ENCODE measurements around the gene EGFLAM. TPM values are rescaled to one million over a fixed set of nuclear protein-coding genes. Genes with fewer than 3 reads are reported as not detected.

EGFLAM gene
- total and polyA plus RNA-seq, 9 of the 15 experiments (the other 6 are each of a cell fraction or from before 2014, with no cell fraction given), result 0.09 to 2.5 (median 1.0) TPM

DNA sequence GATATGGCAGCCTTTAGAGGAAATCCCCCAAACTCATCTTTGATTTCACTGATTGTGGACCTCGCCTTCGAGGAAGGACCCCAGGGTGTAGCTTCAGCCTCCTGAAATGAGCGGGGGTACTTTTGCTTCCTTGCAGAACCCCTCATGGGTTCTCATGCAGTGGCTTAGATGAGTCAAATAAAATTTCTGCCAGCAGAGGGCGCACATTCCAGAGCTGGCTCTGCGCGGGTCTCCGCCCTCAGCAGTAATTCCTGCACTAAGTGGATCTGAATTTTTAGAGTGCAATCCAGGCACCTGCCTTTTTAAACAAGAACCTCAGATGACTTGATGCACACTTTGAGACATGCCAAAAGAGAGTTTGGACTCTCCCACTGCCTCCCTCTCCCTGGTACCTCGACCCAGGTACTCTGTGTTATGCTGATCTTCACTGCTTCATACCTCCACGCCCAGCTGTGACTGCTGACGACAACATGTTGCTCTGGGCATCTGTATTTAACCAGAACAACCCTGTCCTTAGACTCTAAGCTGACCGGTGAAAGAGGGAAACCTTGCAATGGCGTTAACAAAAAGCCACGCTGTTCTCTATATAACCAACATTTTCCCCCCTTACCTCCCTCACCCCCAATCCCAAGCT, 7.3 kb downstream of the EGFLAM start (continued):
- TF ChIP-seq REST (IDR thresholded peaks at IDR 0.05; ENCODE audit: borderline replicate concordance) (peak; percentile 43; the same call in 1 of the 2 replicates), REST (CRISPR knock-in tag; IDR thresholded peaks at IDR 0.05; ENCODE audit: low read depth) (no peak), TEAD4 (IDR thresholded peaks at IDR 0.05; ENCODE audit: low read length) (peak; percentile 74), TEAD4 (CRISPR knock-in tag; IDR thresholded peaks at IDR 0.05; ENCODE audit: borderline replicate concordance) (no peak), ZC3H4 (CRISPR knock-in tag; IDR thresholded peaks at IDR 0.05; ENCODE audit: borderline replicate concordance) (no peak), ELF1 (tag; IDR thresholded peaks at IDR 0.05) (no peak), BRD4 (IDR thresholded peaks at IDR 0.05) (no peak), ZNF174 (CRISPR knock-in tag; IDR thresholded peaks at IDR 0.05) (no peak), ZNF785 (CRISPR knock-in tag; IDR thresholded peaks at IDR 0.05) (no peak), SETDB1 (IDR thresholded peaks at IDR 0.05; ENCODE audit: low read length) (no peak), ARID1B (IDR thresholded peaks at IDR 0.05) (no peak), HOXB6 (CRISPR knock-in tag; IDR thresholded peaks at IDR 0.05; ENCODE audit: borderline replicate concordance) (no peak), ZKSCAN8 (CRISPR knock-in tag; IDR thresholded peaks at IDR 0.05) (no peak)
- TF ChIP-seq, protein P1, sequence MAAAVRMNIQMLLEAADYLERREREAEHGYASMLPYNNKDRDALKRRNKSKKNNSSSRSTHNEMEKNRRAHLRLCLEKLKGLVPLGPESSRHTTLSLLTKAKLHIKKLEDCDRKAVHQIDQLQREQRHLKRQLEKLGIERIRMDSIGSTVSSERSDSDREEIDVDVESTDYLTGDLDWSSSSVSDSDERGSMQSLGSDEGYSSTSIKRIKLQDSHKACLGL (CRISPR knock-in tag; IDR thresholded peaks at IDR 0.05; ENCODE audit: borderline replicate concordance, poor library complexity, severe bottlenecking), result no peak
- TF ChIP-seq, protein P2, sequence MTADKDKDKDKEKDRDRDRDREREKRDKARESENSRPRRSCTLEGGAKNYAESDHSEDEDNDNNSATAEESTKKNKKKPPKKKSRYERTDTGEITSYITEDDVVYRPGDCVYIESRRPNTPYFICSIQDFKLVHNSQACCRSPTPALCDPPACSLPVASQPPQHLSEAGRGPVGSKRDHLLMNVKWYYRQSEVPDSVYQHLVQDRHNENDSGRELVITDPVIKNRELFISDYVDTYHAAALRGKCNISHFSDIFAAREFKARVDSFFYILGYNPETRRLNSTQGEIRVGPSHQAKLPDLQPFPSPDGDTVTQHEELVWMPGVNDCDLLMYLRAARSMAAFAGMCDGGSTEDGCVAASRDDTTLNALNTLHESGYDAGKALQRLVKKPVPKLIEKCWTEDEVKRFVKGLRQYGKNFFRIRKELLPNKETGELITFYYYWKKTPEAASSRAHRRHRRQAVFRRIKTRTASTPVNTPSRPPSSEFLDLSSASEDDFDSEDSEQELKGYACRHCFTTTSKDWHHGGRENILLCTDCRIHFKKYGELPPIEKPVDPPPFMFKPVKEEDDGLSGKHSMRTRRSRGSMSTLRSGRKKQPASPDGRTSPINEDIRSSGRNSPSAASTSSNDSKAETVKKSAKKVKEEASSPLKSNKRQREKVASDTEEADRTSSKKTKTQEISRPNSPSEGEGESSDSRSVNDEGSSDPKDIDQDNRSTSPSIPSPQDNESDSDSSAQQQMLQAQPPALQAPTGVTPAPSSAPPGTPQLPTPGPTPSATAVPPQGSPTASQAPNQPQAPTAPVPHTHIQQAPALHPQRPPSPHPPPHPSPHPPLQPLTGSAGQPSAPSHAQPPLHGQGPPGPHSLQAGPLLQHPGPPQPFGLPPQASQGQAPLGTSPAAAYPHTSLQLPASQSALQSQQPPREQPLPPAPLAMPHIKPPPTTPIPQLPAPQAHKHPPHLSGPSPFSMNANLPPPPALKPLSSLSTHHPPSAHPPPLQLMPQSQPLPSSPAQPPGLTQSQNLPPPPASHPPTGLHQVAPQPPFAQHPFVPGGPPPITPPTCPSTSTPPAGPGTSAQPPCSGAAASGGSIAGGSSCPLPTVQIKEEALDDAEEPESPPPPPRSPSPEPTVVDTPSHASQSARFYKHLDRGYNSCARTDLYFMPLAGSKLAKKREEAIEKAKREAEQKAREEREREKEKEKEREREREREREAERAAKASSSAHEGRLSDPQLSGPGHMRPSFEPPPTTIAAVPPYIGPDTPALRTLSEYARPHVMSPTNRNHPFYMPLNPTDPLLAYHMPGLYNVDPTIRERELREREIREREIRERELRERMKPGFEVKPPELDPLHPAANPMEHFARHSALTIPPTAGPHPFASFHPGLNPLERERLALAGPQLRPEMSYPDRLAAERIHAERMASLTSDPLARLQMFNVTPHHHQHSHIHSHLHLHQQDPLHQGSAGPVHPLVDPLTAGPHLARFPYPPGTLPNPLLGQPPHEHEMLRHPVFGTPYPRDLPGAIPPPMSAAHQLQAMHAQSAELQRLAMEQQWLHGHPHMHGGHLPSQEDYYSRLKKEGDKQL (CRISPR knock-in tag; IDR thresholded peaks at IDR 0.05; ENCODE audit: borderline replicate concordance), result no peak

Data from K562 (cell line).